Fibroblast of lung (primary cell): ENCODE data around the gene TMEM63B. TPM values are rescaled to one million over a fixed set of nuclear protein-coding genes. Genes with fewer than 3 reads are reported as not detected.

ENCODE experiments used
- DNase-seq, 2 donors: peaks; one replicate each; pipeline versions ENCODE4 v3.0.0 to v3.0.0-alpha.2; 2010; ENCODE audit warnings: low read depth in 2 of 2
- H2AFZ ChIP-seq: 2 replicates; pipeline ENCODE4 v1.5.1; 2012; ENCODE audit warnings: low read length, control low read depth, inconsistent platforms
- H3K27ac ChIP-seq: 2 replicates; pipeline ENCODE4 v1.5.1; 2011; ENCODE audit warnings: low read length, control low read depth; ENCODE audit not compliant: insufficient read depth
- H3K27me3 ChIP-seq: 2 replicates; pipeline ENCODE4 v1.5.1; 2011; ENCODE audit warnings: mild to moderate bottlenecking, low read length; ENCODE audit not compliant: control insufficient read depth, insufficient read depth
- H3K36me3 ChIP-seq: 2 replicates; pipeline ENCODE4 v1.5.1; 2011; ENCODE audit warnings: low read length; ENCODE audit not compliant: control insufficient read depth, insufficient read depth
- H3K4me1 ChIP-seq: 2 replicates; pipeline ENCODE4 v1.5.1; 2011; ENCODE audit warnings: low read length; ENCODE audit not compliant: control insufficient read depth, insufficient read depth; ENCODE audit errors: extremely low read depth
- H3K4me2 ChIP-seq: 2 replicates; pipeline ENCODE4 v1.5.1; 2011; ENCODE audit warnings: low read length, control low read depth; ENCODE audit not compliant: insufficient read depth; ENCODE audit errors: extremely low read depth
- H3K4me3 ChIP-seq, 4 experiments: fragments of 200-600 bp in 1 of 4; sonication (generic) in 1 of 4; replicated peaks in 1 of 4; 2 replicates each; pipeline ENCODE4 v1.5.1; 2011 to 2016; ENCODE audit warnings: low read length in 4 of 4, low read depth in 3 of 4, mild to moderate bottlenecking in 3 of 4, control low read depth in 2 of 4, inconsistent platforms in 1 of 4, mixed read lengths in 1 of 4; ENCODE audit not compliant: insufficient read depth in 1 of 4; ENCODE audit errors: control extremely low read depth in 1 of 4
- H3K79me2 ChIP-seq: 2 replicates; pipeline ENCODE4 v1.5.1; 2012; ENCODE audit warnings: mild to moderate bottlenecking, low read length, inconsistent platforms; ENCODE audit not compliant: control insufficient read depth, insufficient read depth
- H3K9ac ChIP-seq: 2 replicates; pipeline ENCODE4 v1.5.1; 2011; ENCODE audit warnings: mild to moderate bottlenecking, low read length, control low read depth; ENCODE audit not compliant: insufficient read depth
- H3K9me3 ChIP-seq: 2 replicates; pipeline ENCODE4 v1.5.1; 2012; ENCODE audit warnings: low read depth, low read length; ENCODE audit not compliant: control insufficient read depth, insufficient read depth
- H4K20me1 ChIP-seq: 2 replicates; pipeline ENCODE4 v1.5.1; 2011; ENCODE audit warnings: low read length; ENCODE audit not compliant: control insufficient read depth, insufficient read depth; ENCODE audit errors: extremely low read depth
- EZH2 ChIP-seq: IDR thresholded peaks from 2 replicates; pipeline ENCODE4 v1.5.1; 2012; ENCODE audit warnings: low read length, control low read depth, mild to moderate bottlenecking; ENCODE audit errors: missing control alignments
- polyA plus RNA-seq, 2 donors: library from polyadenylated mRNA; depleted of rRNA in 1 of 2; stranded (reverse) in 1 of 2; unstranded in 1 of 2; fragments of >200 nt; gene quantifications; 2 replicates each; pipeline ENCODE4 v1.2.1, GENCODE V29; 2011 to 2012; ENCODE audit warnings: missing spikeins in 1 of 2
- total RNA-seq: library from RNA; depleted of rRNA; stranded (reverse); fragments of >200 nt; gene quantifications from 2 replicates; pipeline ENCODE4 v1.2.1, GENCODE V29; 2014
- TF ChIP-seq, protein P1 (sequence below), 2 donors: IDR thresholded peaks in 1 of 2; conservative IDR thresholded peaks in 1 of 2; 1 replicate in 1 of 2; 2 replicates in 1 of 2; pipeline ENCODE4 v1.5.1; 2011 to 2012; ENCODE audit warnings: low read length in 2 of 2, control low read depth in 1 of 2, inconsistent platforms in 1 of 2, low read depth in 1 of 2, mild to moderate bottlenecking in 1 of 2

The TMEM63B gene
- total and polyA plus RNA-seq, 2 donors (not counting 1 experiment from before 2014, with no cell fraction given) = 32.2 to 42.1 TPM

DNA sequence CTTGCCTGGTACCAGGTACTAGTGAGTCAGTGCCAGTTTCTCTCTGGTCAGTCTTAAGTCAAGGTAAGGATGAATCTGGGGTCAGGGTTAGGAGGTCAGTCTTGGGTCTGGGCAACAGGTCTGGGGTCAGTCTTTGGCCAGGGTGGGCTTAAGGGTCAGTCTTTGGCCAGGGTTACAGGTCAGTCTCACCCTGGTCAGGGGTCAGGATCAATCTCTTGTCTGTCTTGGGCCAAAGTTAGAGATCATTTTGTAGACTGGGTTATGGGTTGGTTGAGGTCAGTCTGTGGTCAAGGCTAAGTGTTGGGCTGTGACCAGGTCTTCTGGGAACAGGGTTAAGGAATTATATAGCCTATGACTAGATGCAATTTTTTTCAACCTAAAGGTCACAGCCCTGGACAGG is 18.5 kb downstream of the TMEM63B start:
- Histone ChIP-seq H3K4me1 (no peaks in the 10 kb centered on the region), H2AFZ (no peak overlapping the region), H3K36me3 (peaks cover 6% of the 10 kb centered on the region), H3K27ac (no peak overlapping the region), H3K27me3 (no peaks in the 10 kb centered on the region), H3K4me2 (no peak overlapping the region), H3K4me3 (no peak overlapping the region), H4K20me1 (no peaks in the 10 kb centered on the region), H3K79me2 (no peaks in the 10 kb centered on the region), H3K9ac (no peak overlapping the region), H3K9me3 (no peaks in the 10 kb centered on the region)
- no peak for DNase-seq
- TF ChIP-seq, protein P1, sequence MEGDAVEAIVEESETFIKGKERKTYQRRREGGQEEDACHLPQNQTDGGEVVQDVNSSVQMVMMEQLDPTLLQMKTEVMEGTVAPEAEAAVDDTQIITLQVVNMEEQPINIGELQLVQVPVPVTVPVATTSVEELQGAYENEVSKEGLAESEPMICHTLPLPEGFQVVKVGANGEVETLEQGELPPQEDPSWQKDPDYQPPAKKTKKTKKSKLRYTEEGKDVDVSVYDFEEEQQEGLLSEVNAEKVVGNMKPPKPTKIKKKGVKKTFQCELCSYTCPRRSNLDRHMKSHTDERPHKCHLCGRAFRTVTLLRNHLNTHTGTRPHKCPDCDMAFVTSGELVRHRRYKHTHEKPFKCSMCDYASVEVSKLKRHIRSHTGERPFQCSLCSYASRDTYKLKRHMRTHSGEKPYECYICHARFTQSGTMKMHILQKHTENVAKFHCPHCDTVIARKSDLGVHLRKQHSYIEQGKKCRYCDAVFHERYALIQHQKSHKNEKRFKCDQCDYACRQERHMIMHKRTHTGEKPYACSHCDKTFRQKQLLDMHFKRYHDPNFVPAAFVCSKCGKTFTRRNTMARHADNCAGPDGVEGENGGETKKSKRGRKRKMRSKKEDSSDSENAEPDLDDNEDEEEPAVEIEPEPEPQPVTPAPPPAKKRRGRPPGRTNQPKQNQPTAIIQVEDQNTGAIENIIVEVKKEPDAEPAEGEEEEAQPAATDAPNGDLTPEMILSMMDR (conservative IDR thresholded peaks at IDR 0.05 in 1 of 2, IDR thresholded peaks at IDR 0.05 in 1 of 2; ENCODE audit: low read depth in 1 of 2, low read length in 2 of 2) = no peak
- no peak for TF ChIP-seq EZH2

DNA sequence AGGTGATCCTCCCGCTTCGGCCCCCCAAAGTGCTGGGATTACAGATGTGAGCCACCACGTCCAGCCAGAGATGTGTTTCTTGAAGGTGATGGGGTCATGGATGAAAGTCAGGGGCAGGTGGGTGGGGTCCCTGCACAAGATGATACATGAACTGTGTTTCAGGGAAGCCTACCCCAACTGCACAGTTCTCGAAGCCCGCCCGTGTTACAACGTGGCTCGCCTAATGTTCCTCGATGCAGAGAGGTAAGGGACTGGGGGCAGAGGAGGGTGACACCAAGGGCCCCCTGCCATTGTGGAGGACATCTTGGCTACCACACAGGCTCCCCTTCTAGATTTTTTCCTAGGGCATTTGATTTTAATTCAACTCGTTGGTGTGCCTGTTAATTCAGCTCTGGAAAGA is 19.3 kb downstream of the TMEM63B start:
- DNase-seq = no peak
- Histone ChIP-seq H3K9ac (no peak overlapping the region), H3K4me3 (no peak overlapping the region), H3K79me2 (no peaks in the 10 kb centered on the region), H3K4me1 (no peaks in the 10 kb centered on the region), H3K27ac (no peak overlapping the region), H3K36me3 (peaks cover 6% of the 10 kb centered on the region), H3K4me2 (no peak overlapping the region), H3K9me3 (no peaks in the 10 kb centered on the region), H4K20me1 (no peaks in the 10 kb centered on the region), H3K27me3 (no peaks in the 10 kb centered on the region), H2AFZ (no peak overlapping the region)
- TF ChIP-seq, protein P1 (conservative IDR thresholded peaks at IDR 0.05 in 1 of 2, IDR thresholded peaks at IDR 0.05 in 1 of 2; ENCODE audit: low read depth in 1 of 2, low read length in 2 of 2) = no peak
- no peak for TF ChIP-seq EZH2

DNA sequence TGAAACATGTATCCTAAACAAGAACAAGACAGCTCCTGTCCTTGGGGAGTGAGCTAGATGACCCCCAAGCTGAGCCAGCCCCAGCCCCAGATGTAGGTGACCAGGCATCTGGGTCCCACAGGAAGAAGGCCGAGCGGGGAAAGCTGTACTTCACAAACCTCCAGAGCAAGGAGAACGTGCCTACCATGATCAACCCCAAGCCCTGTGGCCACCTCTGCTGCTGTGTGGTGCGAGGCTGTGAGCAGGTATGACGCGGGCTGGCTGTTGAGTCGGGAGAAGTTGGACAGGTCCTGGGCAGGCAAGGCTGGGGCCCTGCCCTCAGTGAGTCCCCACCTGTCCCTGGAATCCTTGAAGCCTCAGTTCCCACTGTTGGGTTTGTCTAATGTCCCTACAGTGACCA is 19.9 kb downstream of the TMEM63B start:
- Histone ChIP-seq H3K9me3 (no peaks in the 10 kb centered on the region), H3K79me2 (no peaks in the 10 kb centered on the region), H3K4me3 (no peak overlapping the region), H3K9ac (no peak overlapping the region), H2AFZ (no peak overlapping the region), H3K36me3 (peaks cover 6% of the 10 kb centered on the region), H3K27ac (no peak overlapping the region), H3K4me1 (no peaks in the 10 kb centered on the region), H3K27me3 (no peaks in the 10 kb centered on the region), H4K20me1 (no peaks in the 10 kb centered on the region), H3K4me2 (no peak overlapping the region)
- TF ChIP-seq EZH2 = no peak
- TF ChIP-seq, protein P1 (conservative IDR thresholded peaks at IDR 0.05 in 1 of 2, IDR thresholded peaks at IDR 0.05 in 1 of 2; ENCODE audit: low read depth in 1 of 2, low read length in 2 of 2) = no peak
- no peak for DNase-seq
